Epidermal melanocyte (primary cell): Measurements from ENCODE around the gene LSM11.
"Not testable (repeated sequence)": the region's sequence is repeated elsewhere in the genome, so short reads cannot be mapped to it uniquely, and the experiment has no call there.

Source experiments
- DNase-seq: peaks from one replicate; pipeline ENCODE4 v3.0.0; 2011; ENCODE audit warnings: low spot score; ENCODE audit not compliant: insufficient read length

The LSM11 gene

DNA sequence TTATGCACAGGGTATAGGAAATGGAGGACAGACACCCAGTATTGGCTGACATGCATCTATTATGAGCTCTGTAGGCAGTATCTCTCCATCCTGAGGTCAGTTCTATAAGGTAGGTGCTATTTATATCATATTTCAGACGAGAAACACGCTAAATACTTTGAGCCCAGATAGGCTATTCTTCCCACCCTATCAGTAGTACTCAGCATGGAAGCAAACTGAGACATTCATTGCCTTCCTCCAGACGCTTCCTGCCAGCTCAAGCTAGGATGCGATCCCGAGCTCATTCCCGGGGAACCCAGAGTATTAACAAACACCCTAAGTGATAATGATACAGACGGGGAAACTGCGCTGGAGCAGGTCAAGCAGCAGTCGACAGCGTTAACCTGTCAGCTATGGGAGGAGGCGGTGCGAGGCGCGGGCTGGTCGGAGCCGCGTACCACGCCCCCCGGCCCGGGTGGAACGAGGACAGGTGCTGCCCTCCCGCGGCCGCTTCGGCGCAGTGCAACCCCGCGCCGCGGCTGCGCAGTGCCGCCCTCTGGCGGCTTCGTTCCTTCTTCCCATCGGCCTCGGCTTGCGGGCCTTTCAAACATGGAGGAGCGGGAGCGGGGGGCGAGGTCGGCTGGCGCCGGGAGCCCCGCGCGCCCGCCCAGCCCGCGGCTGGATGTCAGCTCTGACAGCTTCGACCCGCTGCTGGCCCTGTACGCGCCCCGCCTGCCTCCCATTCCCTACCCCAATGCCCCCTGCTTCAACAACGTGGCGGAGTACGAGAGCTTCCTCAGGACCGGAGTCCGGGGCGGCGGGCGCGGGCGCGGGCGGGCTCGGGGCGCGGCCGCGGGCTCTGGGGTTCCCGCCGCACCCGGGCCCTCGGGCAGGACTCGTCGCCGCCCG lies at the start of gene LSM11:
LSM11 (plus strand) TSS at position 550 of the 888 bp plus-strand sequence; CDS start at position 589, 39 bp downstream.
- DNase-seq: peak; percentile 96

DNA sequence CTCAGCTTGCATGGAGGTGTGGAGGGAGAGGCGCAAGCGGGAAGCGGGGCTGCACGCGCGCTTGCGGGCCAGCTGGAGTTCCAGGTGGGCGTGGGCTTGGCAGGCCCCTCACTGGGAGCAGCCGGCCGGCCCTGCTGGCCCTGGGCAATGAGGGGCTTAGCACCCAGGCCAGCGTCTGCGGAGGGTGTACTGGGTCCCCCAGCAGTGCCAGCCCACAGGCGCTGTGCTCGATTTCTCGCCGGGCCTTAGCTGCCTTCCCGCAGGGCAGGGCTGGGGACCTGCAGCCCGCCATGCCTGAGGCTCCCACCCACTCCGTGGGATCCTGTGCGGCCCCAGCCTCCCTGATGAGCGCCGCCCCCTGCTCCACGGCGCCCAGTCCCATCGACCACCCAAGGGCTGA lies 49.7 kb upstream of the LSM11 start:
- not testable (repeated sequence) for DNase-seq

DNA sequence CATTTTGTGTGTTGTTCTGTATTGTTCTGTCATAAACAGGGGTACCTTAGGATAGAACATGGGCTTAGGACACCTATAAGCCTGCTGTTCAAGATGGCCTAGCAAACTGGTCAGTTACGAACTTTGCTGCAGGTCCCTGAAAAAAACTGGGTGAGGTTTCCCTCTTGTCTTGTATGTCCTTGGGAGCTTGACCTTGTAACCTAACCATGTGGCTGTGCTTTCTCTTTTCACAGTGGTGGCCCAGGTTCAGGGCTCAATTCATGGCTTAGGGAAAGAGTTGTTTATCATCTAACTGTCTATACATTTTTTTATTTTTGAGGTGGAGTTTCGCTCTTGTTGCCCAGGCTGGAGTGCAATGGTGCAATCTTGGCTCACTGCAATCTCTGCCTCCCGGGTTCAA lies 47.4 kb upstream of the LSM11 start:
- DNase-seq: not testable (repeated sequence)

DNA sequence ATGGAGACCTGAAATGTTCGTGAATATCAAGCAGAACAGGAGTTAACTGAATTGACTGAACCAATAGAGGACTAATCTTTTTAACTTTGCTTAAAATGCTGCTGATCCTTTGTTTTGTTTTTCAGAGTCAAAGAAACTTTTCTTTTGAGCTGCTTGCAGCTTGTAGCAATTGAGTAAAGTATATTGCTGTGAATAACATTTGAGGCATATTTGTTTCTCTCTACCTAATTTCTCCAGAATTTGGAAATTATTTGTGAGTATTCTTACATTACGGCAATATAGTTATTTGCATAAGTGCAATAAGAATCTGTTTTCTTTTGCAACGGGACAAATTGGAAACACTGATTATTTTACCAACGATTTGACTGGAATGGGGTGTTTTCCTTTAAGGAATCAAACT lies 44.8 kb upstream of the LSM11 start:
- DNase-seq: not testable (repeated sequence)

DNA sequence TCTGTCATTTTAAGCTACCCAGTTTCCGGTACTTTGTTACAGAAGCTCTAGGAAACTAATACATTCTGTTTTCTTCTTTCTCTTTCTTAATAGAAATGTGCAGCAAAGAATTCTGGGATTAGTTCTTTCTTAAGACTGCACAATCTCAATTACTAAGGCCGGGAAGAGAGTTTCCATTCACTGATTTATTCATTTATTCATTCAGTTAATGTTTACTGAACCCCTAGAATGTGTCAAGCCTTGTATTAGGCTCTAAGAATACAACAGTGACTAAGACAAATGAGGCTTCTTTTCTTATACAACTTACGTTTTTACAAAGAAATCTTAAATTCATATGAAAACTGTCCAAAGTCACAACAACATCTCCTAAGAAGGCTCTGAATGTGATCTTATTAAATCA lies 39.8 kb upstream of the LSM11 start:
- no peak for DNase-seq

DNA sequence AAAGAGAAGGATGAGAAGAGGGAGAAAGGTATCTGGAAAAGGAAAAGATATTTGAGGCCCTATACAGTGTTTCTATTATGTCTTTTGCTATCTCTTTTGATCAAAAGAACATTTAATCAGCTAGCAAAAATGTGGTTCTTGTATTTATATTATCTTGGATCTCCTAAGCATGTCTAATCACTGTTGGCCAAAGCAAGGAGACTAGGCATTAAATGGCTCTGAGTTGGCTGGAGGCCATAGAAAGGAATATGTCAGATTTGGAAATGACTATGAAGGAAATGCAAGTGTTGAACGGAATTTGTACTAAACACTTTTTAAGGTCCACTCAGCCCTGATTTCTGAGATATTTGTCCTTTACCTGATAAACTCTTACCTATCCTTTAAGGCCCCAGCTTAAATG lies 34.6 kb upstream of the LSM11 start:
- no peak for DNase-seq

DNA sequence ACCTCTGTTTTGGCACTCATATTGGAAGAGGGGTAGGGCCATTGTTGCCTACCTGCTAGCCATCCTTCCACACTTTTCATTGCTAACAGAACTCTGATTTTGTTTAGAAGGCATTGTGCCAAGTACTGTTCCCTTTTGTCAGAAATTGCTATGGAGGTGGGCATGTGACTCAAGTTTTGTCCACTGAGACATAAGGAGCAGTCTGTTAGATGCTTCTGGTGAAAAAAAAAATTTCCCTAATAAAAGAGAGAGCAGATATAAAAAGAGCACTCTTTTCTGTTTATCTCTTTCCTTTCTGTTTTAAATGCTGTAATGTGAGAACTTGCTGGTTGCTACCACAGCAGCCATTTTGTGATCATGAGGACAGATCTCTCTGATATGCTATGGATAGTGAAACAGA lies 34.2 kb upstream of the LSM11 start:
- no peak for DNase-seq

DNA sequence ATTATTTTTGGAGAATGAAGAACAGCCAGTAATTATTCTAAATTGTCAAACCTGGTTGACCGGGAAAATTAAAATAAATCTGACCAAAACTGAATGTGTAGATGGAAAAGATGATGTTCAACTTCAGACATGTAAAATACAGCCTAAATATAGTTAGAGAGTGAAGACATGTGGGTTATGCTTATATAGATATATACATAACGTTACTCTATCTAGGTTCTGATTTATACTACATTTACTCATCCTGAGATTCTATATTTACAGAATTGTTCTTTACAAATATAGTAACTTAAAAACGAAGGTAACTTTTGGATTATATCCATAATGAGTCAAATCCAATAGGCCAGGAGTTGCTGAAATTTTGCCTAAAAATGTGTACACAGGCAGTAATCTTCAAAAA lies 33.1 kb upstream of the LSM11 start:
- no peak for DNase-seq

DNA sequence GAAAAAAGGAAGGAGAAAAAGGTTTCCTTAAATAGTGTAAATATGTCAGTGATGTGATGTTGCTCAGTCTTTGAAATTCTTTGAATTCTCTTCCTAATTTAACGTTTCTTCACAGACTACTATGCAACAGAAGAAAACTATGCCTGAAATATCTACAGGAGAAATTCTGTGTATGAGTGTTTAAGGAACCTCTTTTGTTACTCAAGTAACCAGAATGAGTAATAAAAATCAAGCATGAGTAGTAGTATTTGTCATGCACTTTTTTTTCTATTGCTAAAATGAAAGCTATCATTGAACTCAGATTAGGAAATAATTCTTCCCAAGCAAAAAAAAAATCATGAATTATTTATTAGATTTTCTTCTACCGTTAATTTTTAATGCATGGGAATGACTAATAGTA lies 32.6 kb upstream of the LSM11 start:
- DNase-seq: no peak

DNA sequence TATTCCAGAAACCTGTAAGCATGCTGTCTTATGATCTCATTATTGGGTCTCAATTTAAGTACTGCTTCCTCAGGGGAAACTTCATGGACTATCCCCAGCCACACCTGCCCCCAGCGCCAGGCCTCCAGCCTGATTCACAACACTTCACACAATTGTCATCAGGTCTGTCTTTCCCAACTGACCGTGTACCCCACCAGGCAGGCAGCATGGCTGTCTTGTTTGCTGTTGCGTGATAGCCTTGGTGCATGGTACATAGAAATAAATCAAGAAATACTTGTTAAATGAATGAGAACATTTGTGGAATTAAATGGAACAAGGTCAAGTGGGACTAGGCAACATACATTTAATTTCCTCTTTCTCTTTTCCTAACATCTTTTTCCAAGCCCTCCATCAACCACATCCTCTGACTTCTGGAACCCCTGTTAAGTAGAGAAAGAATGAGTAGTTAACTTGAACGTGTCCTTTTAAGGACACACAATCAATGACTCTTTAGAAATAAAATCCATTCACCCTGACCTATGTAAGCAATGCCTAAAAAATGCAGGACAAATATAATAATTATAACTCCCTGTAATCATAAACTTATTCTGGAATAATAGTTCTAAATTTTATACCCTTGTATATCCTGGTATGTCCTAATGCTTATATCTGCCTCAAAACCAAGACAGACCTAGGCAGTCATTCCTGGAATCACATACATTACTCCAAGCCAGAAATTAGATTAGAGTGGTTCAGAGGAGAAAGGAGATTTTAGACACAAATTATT lies 29.5 kb upstream of the LSM11 start:
- DNase-seq: no peak

DNA sequence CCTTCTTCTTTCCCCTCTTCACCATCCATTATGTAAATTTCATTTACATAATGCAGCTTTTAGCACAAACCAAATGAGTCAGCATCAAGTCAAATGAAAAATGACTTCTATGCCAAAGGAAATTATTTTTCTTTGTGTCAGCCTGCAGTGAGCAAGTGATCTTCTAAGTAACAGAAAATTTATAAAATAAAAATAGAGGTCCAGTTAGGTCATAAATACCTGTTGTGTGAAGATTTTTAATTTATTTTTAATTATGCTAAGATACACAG lies 29.0 kb upstream of the LSM11 start:
- no peak for DNase-seq

DNA sequence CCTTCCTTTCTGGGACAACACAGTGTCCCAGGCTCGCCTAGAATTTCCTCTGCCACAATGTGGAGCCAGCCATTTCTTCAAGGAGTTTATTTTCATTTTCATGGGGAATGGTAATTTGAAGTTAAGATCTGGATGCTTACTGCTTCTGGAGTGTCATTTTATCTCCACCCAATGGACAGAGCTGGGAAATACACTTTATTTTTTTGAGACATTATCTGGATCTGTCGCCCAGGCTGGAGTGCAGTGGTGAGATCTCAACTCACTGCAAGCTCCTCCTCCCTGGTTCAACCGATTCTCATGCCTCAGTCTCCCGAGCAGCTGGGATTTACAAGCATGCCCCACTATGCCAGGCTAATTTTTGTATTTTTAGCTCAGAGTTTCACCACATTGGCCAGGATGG lies 25.0 kb upstream of the LSM11 start:
- peak; percentile 51 for DNase-seq

DNA sequence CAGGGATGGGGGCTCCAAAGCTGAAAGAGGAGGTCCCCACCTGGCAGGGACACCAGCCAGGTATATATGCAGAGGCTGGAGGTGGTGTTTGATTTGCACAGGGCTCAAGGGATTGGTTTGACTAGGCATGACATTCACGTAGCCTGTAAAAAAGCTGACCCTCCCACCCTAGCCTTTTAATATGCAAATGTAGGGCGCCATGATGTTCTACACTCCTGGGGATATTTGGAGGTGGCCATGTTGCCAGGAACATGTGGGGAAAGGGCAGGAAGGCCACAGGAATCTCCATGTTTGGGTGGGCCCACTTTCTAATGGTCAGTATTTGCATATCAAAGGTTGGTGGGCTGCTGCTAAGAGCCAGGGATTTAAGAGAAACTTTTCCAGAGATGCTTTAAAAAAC lies 24.3 kb upstream of the LSM11 start:
- DNase-seq: no peak

DNA sequence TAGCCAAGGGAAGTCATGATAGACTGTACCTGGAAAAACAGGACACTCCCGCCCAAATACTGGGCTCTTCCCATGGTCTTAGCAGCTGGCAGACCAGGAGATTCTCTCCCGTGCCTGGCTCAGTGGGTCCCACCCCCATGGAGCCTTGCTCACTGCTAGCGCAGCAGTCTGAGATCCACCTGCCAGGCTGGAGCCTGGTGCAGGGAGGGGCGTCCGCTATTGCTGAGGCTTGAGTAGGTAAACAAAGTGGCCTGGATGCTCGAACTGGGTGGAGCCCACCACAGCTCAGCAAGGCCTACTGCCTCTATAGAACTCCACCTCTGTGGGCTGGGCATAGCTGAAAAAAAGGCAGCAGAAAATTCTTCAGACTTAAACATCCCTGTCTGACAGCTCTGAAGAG lies 22.4 kb upstream of the LSM11 start:
- DNase-seq: no peak

DNA sequence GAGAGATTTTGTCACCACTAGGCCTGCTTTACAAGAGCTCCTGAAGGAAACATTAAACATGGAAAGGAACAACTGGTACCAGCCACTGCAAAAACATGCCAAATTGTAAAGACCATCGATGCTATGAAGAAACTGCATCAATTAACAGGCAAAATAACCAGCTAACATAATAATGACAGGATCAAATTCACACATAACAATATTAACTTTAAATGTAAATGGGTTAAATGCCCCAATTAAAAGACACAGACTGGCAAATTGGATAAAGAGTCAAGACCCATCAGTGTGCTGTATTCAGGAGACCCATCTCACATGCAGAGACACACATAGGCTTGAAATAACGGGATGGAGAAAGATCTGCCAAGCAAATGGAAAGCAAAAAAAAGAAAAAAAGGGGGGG lies 20.6 kb upstream of the LSM11 start:
- DNase-seq: not testable (repeated sequence)

DNA sequence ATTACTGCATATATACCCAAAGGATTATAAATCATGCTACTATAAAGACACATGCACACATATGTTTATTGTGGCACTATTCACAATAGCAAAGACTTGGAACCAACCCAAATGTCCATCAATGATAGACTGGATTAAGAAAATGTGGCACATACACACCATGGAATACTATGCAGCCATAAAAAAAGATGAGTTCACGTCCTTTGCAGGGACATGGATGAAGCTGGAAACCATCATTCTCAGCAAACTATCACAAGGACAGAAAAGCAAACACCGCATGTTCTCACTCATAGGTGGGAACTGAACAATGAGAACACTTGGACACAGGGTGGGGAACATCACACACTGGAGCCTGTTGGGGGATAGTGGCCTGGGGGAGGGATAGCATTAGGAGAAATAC lies 16.9 kb upstream of the LSM11 start:
- DNase-seq: not testable (repeated sequence)

DNA sequence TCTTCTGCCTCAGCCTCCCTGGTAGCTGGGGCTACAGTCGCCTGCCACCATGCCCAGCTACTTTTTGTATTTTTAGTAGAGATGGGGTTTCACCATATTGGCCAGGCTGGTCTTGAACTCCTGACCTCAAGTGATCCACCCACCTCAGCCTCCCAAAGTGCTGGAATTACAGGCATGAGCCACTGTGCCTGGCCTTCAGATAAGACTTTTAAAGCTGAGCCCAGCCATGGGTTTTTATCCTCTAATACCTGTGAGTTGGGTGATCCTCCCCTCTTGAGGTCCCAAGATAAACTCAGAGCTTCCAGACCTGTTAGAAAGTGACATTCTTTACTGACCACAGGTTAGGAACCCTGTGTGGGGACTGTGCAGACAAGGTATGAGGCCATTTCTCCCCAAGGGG lies 15.7 kb upstream of the LSM11 start:
- DNase-seq: not testable (repeated sequence)

DNA sequence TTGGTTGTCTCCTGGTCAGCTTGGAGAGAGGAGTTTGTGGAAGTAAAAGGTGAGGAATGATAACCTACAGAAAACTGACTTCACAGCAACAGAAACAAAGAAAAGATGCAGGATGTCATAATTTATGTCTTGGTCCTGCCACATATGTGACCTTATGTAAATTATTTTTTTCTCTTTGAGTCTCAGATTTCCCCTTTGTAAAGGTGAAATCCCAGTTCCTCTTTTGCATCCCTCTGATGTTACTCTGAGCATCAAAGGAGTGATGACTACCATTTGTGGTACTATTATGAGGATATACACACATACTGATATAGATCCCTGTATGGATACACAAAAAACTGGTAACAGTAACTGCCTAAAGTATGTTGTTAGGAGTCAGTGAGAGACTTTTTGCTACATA lies 13.7 kb upstream of the LSM11 start:
- DNase-seq: no peak

DNA sequence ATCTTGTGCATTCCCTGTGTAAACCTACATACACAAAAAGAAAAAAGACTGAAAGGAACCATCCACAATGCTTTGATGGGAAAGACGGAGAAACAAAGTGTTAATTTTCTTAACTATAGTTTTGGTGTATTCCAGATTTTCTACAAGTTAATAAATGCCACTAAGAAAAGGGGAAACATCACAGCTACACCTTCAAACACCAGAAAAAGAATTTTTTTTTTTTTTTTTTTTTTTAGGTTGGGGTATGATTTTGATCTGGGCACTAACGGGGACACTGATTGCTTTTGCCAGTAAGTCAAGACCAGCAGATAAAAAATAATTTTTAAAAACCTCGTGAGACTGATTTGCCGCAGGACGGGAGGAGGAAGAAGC lies 12.6 kb upstream of the LSM11 start:
- DNase-seq: no peak

DNA sequence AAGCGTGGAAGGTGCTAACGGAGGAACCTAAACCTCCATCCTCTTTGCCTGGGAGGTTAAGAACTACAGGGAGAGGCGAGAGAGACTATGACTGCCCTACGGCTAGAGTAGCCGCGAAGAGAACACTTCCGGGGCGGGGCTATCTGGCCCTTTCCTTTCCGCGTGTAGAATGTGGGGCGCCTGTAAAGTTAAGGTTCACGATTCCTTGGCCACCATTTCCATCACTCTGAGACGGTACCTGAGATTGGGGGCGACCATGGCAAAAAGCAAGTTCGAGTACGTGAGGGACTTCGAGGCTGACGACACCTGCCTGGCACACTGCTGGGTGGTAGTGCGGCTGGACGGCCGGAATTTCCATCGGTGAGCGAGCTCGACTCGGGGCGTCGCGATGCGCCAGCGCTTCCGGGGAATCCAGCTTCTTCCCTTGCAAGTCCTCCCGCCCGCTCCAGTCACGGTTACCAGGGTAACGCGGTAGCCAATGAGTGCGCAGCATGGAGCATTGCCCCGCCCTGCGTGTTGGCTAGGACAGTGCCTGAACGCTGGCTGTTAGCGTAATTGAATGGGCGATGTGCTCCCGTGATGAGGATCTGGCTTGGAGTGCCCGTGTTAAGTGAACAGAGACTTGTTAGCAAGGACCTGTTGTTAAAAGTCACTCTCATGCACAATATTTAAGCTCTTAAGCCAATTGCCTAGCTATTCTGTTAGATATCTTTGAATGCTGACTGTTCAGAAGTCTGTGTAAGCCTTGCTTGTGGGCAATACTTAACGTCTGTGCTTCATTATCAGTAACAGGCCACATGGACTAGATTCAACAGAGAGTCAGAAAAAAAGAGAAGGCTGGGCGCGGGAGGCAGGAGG lies 12.0 kb upstream of the LSM11 start, which contains the start of gene THG1L:
THG1L (plus strand) TSS at position 149 of the 858 bp plus-strand sequence; CDS start at position 170, 21 bp downstream.
- peak; percentile 97 for DNase-seq

DNA sequence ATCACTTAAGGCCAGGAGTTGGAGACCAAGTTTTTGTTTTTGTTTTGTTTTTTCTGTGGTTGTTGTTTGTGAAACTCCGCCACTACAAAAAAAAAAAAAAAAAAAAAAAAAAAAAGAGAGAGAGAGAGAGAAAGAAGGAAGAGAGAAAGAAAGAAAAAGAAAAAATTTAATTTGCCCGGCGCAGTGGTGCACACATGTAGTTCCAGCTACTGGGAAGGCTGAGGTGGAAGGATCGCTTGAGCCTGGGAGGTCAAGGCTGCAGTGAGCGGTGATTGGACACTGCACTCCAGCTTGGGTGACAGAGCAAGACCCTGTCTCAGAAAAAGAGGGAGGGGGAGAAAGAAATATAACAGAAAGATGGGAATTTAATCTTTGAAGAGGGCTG lies 11.4 kb upstream of the LSM11 start:
- DNase-seq: no peak
